H1 (cell line): ENCODE measurements around the gene OR8I2.
"Not testable (repeated sequence)": the region's sequence is repeated elsewhere in the genome, so short reads cannot be mapped to it uniquely, and the experiment has no call there.

Experiments used
- ATF2 ChIP-seq: IDR thresholded peaks from 2 replicates; pipeline ENCODE4 v1.6.1; 2012; ENCODE audit warnings: low read length, inconsistent platforms
- ATF3 ChIP-seq: IDR thresholded peaks from 2 replicates; pipeline ENCODE4 v1.6.1; 2011; ENCODE audit warnings: low read depth, mild to moderate bottlenecking, low read length; ENCODE audit not compliant: insufficient read depth
- CEBPB ChIP-seq: IDR thresholded peaks from 2 replicates; pipeline ENCODE4 v1.6.1; 2012; ENCODE audit warnings: low read depth, low read length
- CTCF ChIP-seq, 3 experiments: IDR thresholded peaks; 1 replicate in 2 of 3; 2 replicates in 1 of 3; pipeline versions ENCODE4 v1.5.1 to v1.6.1; 2011; ENCODE audit warnings: low read length in 3 of 3, mild to moderate bottlenecking in 3 of 3, inconsistent platforms in 2 of 3, low read depth in 1 of 3, moderate library complexity in 1 of 3; ENCODE audit not compliant: insufficient read depth in 1 of 3; ENCODE audit errors: control extremely low read depth in 1 of 3
- EZH2 ChIP-seq: fragments of 200-600 bp; sonication (generic); IDR thresholded peaks from 2 replicates; pipeline ENCODE4 v1.7.1; 2012; ENCODE audit warnings: low read depth, mild to moderate bottlenecking, moderate library complexity, low read length, inconsistent platforms; ENCODE audit not compliant: severe bottlenecking
- GABPA ChIP-seq: IDR thresholded peaks from 2 replicates; pipeline ENCODE4 v1.6.1; 2011; ENCODE audit warnings: mild to moderate bottlenecking, low read length, moderate library complexity, borderline replicate concordance; ENCODE audit not compliant: insufficient read depth
- HDAC2 ChIP-seq, 2 experiments: fragments of 300-600 bp in 1 of 2; sonication (generic) in 1 of 2; IDR thresholded peaks; 2 replicates each; pipeline ENCODE4 v1.6.1; 2011 to 2012; ENCODE audit warnings: low read depth in 2 of 2, low read length in 2 of 2, mild to moderate bottlenecking in 2 of 2, moderate library complexity in 2 of 2, borderline replicate concordance in 1 of 2, inconsistent platforms in 1 of 2
- HDAC6 ChIP-seq: IDR thresholded peaks from one replicate; pipeline ENCODE4 v1.7.1; 2012; ENCODE audit warnings: low read depth, mild to moderate bottlenecking, inconsistent platforms, low read length, moderate library complexity
- MAFK ChIP-seq: IDR thresholded peaks from 2 replicates; pipeline ENCODE4 v1.6.1; 2012; ENCODE audit warnings: low read depth, mild to moderate bottlenecking, improper control_type of control experiment, low read length
- POLR2AphosphoS5 ChIP-seq: IDR thresholded peaks from 2 replicates; pipeline ENCODE4 v1.6.1; 2011; ENCODE audit warnings: low read depth, low read length
- RAD21 ChIP-seq, 2 experiments: IDR thresholded peaks in 1 of 2; conservative IDR thresholded peaks in 1 of 2; 2 replicates each; pipeline ENCODE4 v1.6.1; 2011; ENCODE audit warnings: low read depth in 2 of 2, low read length in 2 of 2, improper control_type of control experiment in 1 of 2, inconsistent platforms in 1 of 2, mild to moderate bottlenecking in 1 of 2, moderate library complexity in 1 of 2
- SP2 ChIP-seq: IDR thresholded peaks from 2 replicates; pipeline ENCODE4 v1.6.1; 2012; ENCODE audit warnings: mild to moderate bottlenecking, low read length, inconsistent platforms
- TAF1 ChIP-seq: IDR thresholded peaks from 2 replicates; pipeline ENCODE4 v1.6.1; 2011; ENCODE audit warnings: mild to moderate bottlenecking, low read depth, low read length
- ZNF274 ChIP-seq: IDR thresholded peaks from 2 replicates; pipeline ENCODE4 v1.7.0; 2012; ENCODE audit warnings: low read length, borderline replicate concordance; ENCODE audit errors: extremely low read depth

- not testable (repeated sequence) for TF ChIP-seq ATF2; SP2; CTCF (IDR thresholded peaks at IDR 0.05; ENCODE audit: control extremely low read depth in 1 of 3, insufficient read depth in 1 of 3, low read depth in 1 of 3, low read length in 3 of 3); TAF1; ATF3; HDAC2 (IDR thresholded peaks at IDR 0.05; ENCODE audit: borderline replicate concordance in 1 of 2, low read depth in 2 of 2, low read length in 2 of 2); EZH2; ZNF274; POLR2AphosphoS5; HDAC6; CEBPB; RAD21 (IDR thresholded peaks at IDR 0.05 in 1 of 2, conservative IDR thresholded peaks at IDR 0.05 in 1 of 2; ENCODE audit: low read depth in 2 of 2, low read length in 2 of 2); MAFK; GABPA
Observed at GRCh38 chr11:56056366-56056765, 36.7 kb upstream of the OR8I2 start.
